Measurements from ENCODE around the gene EFNA1.

GRCh38 chr1:155134880-155135414 lies 7.3 kb downstream of the EFNA1 start:
- TF ChIP-seq, protein P1, sequence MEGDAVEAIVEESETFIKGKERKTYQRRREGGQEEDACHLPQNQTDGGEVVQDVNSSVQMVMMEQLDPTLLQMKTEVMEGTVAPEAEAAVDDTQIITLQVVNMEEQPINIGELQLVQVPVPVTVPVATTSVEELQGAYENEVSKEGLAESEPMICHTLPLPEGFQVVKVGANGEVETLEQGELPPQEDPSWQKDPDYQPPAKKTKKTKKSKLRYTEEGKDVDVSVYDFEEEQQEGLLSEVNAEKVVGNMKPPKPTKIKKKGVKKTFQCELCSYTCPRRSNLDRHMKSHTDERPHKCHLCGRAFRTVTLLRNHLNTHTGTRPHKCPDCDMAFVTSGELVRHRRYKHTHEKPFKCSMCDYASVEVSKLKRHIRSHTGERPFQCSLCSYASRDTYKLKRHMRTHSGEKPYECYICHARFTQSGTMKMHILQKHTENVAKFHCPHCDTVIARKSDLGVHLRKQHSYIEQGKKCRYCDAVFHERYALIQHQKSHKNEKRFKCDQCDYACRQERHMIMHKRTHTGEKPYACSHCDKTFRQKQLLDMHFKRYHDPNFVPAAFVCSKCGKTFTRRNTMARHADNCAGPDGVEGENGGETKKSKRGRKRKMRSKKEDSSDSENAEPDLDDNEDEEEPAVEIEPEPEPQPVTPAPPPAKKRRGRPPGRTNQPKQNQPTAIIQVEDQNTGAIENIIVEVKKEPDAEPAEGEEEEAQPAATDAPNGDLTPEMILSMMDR (IDR thresholded peaks at IDR 0.05): no peak
- TF ChIP-seq ZFX (IDR thresholded peaks at IDR 0.05; ENCODE audit: borderline replicate concordance): no peak
